Measurements from ENCODE around the gene SRGAP3. TPM values are rescaled to one million over a fixed set of nuclear protein-coding genes. Genes with fewer than 3 reads are reported as not detected.

Gene SRGAP3
- total RNA-seq, 1 donor from 2014 or later = 0.99 TPM

GRCh38 chr3:9195390-9195789, 54.1 kb downstream of the SRGAP3 start:
- no peak for DNase-seq (ENCODE audit: low spot score)
- H3K4me1 Mint-ChIP-seq (ENCODE audit: low read depth) = peaks cover 5% of the 10 kb centered on the region
- no peak overlapping the region for H3K4me3 Mint-ChIP-seq (ENCODE audit: unreplicated experiment)
- no peaks in the 10 kb centered on the region for H3K36me3 Mint-ChIP-seq (ENCODE audit: low read depth)
- no peak for TF ChIP-seq CTCF (IDR thresholded peaks at IDR 0.05)
- peaks cover 7% of the 10 kb centered on the region for H3K9me3 Mint-ChIP-seq (ENCODE audit: low read depth)
- no peak overlapping the region for H3K27ac Mint-ChIP-seq (ENCODE audit: unreplicated experiment)
- H3K27me3 Mint-ChIP-seq (ENCODE audit: low read depth) = peaks cover 27% of the 10 kb centered on the region

DNA sequence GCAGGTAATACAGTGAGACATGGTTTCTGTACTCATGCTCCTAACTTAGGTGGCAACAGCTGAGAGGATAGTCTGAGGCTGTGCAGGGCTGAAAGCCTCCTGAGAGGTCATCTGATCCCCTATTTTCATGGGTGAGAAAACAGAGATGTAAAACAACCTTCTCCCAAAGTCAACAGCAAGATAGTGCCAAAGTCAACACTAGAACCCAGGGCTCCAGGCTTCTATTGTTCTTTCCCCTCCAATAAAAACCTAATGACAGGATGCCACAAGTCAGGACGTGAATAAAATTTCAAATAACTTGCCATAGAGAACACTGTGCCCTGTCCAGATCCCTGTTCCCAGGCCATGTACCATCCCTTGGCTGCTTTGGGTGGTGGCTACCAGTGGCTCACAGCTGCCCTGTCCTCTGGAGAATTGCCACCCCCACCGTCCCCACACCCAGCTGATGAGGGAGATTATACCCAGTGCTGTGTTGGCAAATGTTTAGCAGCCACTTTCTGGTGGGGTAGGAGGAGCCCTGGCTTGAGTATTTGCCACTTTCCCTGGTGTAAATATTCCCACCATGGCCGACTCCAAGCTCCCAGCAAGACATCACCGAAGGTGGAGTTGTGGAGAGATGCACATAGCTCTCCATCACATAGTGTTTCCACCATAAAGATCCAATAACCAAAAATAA, 54.8 kb downstream of the SRGAP3 start:
- no peak for DNase-seq (ENCODE audit: low spot score)
- Mint-ChIP-seq H3K4me1 (ENCODE audit: low read depth) (peaks cover 5% of the 10 kb centered on the region), H3K27me3 (ENCODE audit: low read depth) (peaks cover 25% of the 10 kb centered on the region), H3K36me3 (ENCODE audit: low read depth) (no peaks in the 10 kb centered on the region), H3K9me3 (ENCODE audit: low read depth) (peaks cover 7% of the 10 kb centered on the region), H3K27ac (ENCODE audit: unreplicated experiment) (no peak overlapping the region), H3K4me3 (ENCODE audit: unreplicated experiment) (no peak overlapping the region)
- TF ChIP-seq CTCF (IDR thresholded peaks at IDR 0.05) = no peak

DNA sequence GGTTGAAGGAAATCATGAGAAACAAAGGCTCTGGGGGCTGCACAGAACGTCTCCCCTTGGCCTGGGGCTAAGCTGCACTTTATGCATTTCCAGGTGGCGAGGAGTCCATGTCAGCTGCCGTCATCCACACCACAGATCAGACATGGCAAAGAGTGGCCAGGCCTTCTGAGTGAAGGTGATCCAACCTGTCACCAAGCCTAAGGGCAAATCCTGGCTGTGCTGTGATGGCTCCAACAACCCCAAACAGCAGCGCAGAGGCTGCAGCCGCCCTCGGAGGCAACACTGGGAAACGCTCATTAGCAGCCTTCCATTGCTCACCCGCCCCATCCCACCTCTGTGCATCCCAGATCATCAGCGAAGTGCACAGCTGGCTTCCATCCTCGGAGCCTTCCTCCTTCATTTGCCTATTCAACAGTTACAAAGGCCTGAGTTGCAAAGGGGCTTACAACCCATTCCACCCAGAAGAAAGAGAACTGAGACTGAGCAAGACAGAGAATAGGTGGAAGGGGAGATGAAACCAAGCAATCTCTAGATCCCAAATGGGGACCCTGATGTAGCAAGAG, 55.7 kb downstream of the SRGAP3 start:
- H3K4me3 Mint-ChIP-seq (ENCODE audit: unreplicated experiment) = no peak overlapping the region
- no peak overlapping the region for H3K27ac Mint-ChIP-seq (ENCODE audit: unreplicated experiment)
- peaks cover 5% of the 10 kb centered on the region for H3K4me1 Mint-ChIP-seq (ENCODE audit: low read depth)
- TF ChIP-seq CTCF (IDR thresholded peaks at IDR 0.05) = no peak
- peaks cover 7% of the 10 kb centered on the region for H3K9me3 Mint-ChIP-seq (ENCODE audit: low read depth)
- no peaks in the 10 kb centered on the region for H3K36me3 Mint-ChIP-seq (ENCODE audit: low read depth)
- no peak for DNase-seq (ENCODE audit: low spot score)
- H3K27me3 Mint-ChIP-seq (ENCODE audit: low read depth) = peaks cover 24% of the 10 kb centered on the region

- no peak for TF ChIP-seq CTCF (IDR thresholded peaks at IDR 0.05)
- no peak overlapping the region for H3K27ac Mint-ChIP-seq (ENCODE audit: unreplicated experiment)
- H3K4me1 Mint-ChIP-seq (ENCODE audit: low read depth) = peaks cover 5% of the 10 kb centered on the region
- peaks cover 7% of the 10 kb centered on the region for H3K9me3 Mint-ChIP-seq (ENCODE audit: low read depth)
- DNase-seq (ENCODE audit: low spot score) = no peak
- H3K4me3 Mint-ChIP-seq (ENCODE audit: unreplicated experiment) = no peak overlapping the region
- peaks cover 24% of the 10 kb centered on the region for H3K27me3 Mint-ChIP-seq (ENCODE audit: low read depth)
- no peaks in the 10 kb centered on the region for H3K36me3 Mint-ChIP-seq (ENCODE audit: low read depth)
Measured at GRCh38 chr3:9193211-9193610, 56.2 kb downstream of the SRGAP3 start.

GRCh38 chr3:9192248-9193025, 57.0 kb downstream of the SRGAP3 start:
- no peak for DNase-seq (ENCODE audit: low spot score)
- H3K27ac Mint-ChIP-seq (ENCODE audit: unreplicated experiment) = no peak overlapping the region
- H3K9me3 Mint-ChIP-seq (ENCODE audit: low read depth) = peaks cover 7% of the 10 kb centered on the region
- no peaks in the 10 kb centered on the region for H3K36me3 Mint-ChIP-seq (ENCODE audit: low read depth)
- TF ChIP-seq CTCF (IDR thresholded peaks at IDR 0.05) = no peak
- H3K4me3 Mint-ChIP-seq (ENCODE audit: unreplicated experiment) = no peak overlapping the region
- peaks cover 5% of the 10 kb centered on the region for H3K4me1 Mint-ChIP-seq (ENCODE audit: low read depth)
- peaks cover 30% of the 10 kb centered on the region for H3K27me3 Mint-ChIP-seq (ENCODE audit: low read depth)
